Nephron progenitor cell (in vitro differentiated cells): ENCODE results near the gene IRX3.
A peak's percentile ranks its signal among the peaks of the same experiment; 100 is the strongest.

Experiments used
- DNase-seq: peaks from one replicate; pipeline ENCODE4 v3.0.0; 2021
- H3K27ac Mint-ChIP-seq: 2 replicates; pipeline ENCODE4 v1.8.0; 2021; ENCODE audit warnings: mild to moderate bottlenecking, moderate library complexity, mixed read lengths
- H3K27me3 Mint-ChIP-seq: 2 replicates; pipeline ENCODE4 v1.8.0; 2021; ENCODE audit warnings: mild to moderate bottlenecking, low read depth, mixed read lengths; ENCODE audit not compliant: poor library complexity
- H3K36me3 Mint-ChIP-seq: 2 replicates; pipeline ENCODE4 v1.8.0; 2021; ENCODE audit warnings: low read depth, mixed read lengths
- H3K4me1 Mint-ChIP-seq: 2 replicates; pipeline ENCODE4 v1.8.0; 2021; ENCODE audit warnings: mixed read lengths
- H3K4me3 Mint-ChIP-seq: 2 replicates; pipeline ENCODE4 v1.8.0; 2021; ENCODE audit warnings: mild to moderate bottlenecking, moderate library complexity, mixed read lengths
- H3K9me3 Mint-ChIP-seq: 2 replicates; pipeline ENCODE4 v1.8.0; 2021; ENCODE audit warnings: mild to moderate bottlenecking, moderate library complexity, mixed read lengths
- TF ChIP-seq, protein P1 (sequence below): fragments of 200-600 bp; sonication (generic); IDR thresholded peaks from 2 replicates; pipeline ENCODE4 v1.5.0; 2021; ENCODE audit warnings: antibody characterized with exemption

IRX3 gene

DNA sequence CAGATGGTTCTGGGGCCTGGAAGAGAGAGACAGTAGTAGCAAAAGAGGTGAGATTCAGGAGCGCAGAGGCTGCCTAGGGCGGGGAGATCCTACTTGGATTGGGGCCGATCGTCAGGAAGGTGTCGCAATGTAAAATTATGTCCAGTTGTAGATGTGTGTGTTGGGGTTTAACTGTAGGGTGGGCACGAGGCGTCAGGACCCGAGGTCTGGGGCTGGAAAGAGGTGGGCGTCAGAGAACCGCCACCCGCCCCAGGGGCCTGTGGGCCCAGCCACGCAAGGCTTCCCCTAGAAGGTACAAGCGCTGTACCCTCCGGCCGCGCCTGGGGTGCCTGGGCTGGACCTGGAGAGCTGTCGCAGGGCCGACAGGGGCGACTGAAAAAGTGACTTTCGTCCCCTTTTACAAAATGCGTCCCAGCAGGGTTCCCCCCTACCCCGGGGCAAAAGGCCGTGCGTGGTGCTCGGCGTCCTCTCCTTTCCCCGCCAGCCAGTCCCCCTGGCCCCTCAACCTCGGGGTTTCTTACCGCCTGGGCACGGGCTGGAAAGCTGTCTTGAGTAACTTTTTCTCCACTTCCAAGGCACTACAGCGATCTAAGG lies 2.8 kb downstream of the IRX3 start:
- peak; percentile 27 for DNase-seq
- TF ChIP-seq, protein P1, sequence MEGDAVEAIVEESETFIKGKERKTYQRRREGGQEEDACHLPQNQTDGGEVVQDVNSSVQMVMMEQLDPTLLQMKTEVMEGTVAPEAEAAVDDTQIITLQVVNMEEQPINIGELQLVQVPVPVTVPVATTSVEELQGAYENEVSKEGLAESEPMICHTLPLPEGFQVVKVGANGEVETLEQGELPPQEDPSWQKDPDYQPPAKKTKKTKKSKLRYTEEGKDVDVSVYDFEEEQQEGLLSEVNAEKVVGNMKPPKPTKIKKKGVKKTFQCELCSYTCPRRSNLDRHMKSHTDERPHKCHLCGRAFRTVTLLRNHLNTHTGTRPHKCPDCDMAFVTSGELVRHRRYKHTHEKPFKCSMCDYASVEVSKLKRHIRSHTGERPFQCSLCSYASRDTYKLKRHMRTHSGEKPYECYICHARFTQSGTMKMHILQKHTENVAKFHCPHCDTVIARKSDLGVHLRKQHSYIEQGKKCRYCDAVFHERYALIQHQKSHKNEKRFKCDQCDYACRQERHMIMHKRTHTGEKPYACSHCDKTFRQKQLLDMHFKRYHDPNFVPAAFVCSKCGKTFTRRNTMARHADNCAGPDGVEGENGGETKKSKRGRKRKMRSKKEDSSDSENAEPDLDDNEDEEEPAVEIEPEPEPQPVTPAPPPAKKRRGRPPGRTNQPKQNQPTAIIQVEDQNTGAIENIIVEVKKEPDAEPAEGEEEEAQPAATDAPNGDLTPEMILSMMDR, result no peak

DNA sequence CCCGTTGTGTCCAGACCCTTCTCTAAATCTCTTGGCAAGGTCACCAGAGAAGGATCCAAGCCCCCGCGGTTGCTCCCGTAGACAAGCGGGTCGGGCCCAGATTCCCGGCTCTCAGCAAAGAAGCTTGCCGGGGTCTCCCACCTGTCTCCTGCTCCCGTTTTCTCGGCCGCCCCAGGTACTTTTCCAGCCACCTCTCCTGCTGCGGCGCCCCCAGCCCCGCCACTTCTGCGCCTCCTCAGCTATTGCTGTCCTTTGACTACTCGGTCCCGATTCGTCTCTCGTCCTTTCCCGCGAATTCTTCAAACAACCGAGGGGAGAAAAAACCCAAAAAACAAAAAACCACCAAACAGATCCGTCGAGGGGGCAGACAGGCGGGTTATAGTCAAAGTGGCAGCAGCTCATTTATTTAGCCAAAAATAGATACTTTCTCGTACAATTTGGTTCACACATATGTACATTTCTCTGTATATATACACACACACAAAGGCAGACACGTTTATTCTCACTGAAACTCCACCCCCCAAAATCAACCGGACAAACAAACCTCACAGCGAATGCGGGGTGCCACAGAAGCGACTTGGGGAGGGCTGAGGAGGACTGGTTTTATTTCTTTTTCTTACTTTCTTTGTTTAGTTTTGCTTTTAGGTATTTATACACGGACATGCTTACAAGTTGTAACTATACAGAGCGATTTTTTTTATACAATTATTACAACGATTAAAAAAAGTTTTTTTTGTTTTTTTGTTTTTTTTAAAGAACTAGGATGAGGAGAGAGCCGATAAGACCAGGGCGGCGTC lies 3.5 kb downstream of the IRX3 start:
- peaks cover 44% of the 10 kb centered on the region for H3K4me1 Mint-ChIP-seq
- no peak overlapping the region for H3K27ac Mint-ChIP-seq
- no peaks in the 10 kb centered on the region for H3K9me3 Mint-ChIP-seq
- H3K27me3 Mint-ChIP-seq, result peaks cover 86% of the 10 kb centered on the region
- H3K4me3 Mint-ChIP-seq, result peak overlapping the region; percentile 82
- TF ChIP-seq, protein P1, result no peak
- H3K36me3 Mint-ChIP-seq, result no peaks in the 10 kb centered on the region
- DNase-seq, result no peak

More for the DNA sequence above, 2.8 kb downstream of the IRX3 start:
- Mint-ChIP-seq H3K9me3 (no peaks in the 10 kb centered on the region), H3K27ac (no peak overlapping the region), H3K27me3 (peaks cover 86% of the 10 kb centered on the region), H3K4me3 (peak overlapping the region; percentile 82), H3K4me1 (peaks cover 43% of the 10 kb centered on the region), H3K36me3 (no peaks in the 10 kb centered on the region)

- H3K27me3 Mint-ChIP-seq, result peaks cover 81% of the 10 kb centered on the region
These were observed 4.2 kb downstream of the IRX3 start for GRCh38 chr16:54282202-54282927.

GRCh38 chr16:54281535-54282201 lies 4.9 kb downstream of the IRX3 start:
- peak; percentile 48 for DNase-seq
- TF ChIP-seq, protein P1, result no peak
- Mint-ChIP-seq H3K4me3 (peak overlapping the region; percentile 80), H3K4me1 (peaks cover 58% of the 10 kb centered on the region), H3K27ac (no peak overlapping the region), H3K27me3 (peaks cover 77% of the 10 kb centered on the region), H3K9me3 (no peaks in the 10 kb centered on the region), H3K36me3 (no peaks in the 10 kb centered on the region)

More at GRCh38 chr16:54282202-54282927, 4.2 kb downstream of the IRX3 start:
- TF ChIP-seq, protein P1, result peak; percentile 81
- DNase-seq, result peak; percentile 83
- Mint-ChIP-seq H3K36me3 (no peaks in the 10 kb centered on the region), H3K9me3 (no peaks in the 10 kb centered on the region), H3K4me3 (peak overlapping the region; percentile 82), H3K4me1 (peaks cover 51% of the 10 kb centered on the region), H3K27ac (no peak overlapping the region)

DNA sequence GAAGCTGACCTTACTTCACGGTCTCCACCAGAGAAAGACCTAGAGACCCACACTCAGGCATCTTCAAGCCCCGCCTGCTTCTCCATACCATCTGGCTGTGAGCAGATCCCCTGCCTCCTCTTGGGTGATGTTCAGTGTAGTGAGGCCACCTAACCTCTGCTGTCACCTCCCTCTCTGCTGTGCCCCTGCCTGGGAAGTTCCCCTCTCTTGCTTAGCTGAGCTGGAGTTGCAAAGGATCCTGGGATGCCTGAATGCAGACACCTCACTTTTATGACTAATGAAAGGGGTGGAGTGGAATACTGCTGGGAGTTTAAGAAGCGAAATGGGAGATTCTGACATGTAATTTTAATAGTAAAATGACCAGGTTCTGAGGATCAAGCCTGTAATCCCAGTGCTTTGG lies 5.8 kb downstream of the IRX3 start:
- Mint-ChIP-seq H3K36me3 (no peaks in the 10 kb centered on the region), H3K4me1 (peaks cover 61% of the 10 kb centered on the region), H3K9me3 (no peaks in the 10 kb centered on the region), H3K27ac (no peak overlapping the region), H3K27me3 (peaks cover 79% of the 10 kb centered on the region), H3K4me3 (peak overlapping the region; percentile 59)
- TF ChIP-seq, protein P1, result no peak
- DNase-seq, result no peak
